K562 (cell line): Measurements from ENCODE around the gene JUN. TPM values are rescaled to one million over a fixed set of nuclear protein-coding genes. Genes with fewer than 3 reads are reported as not detected.

Experiments used
- ARID1B ChIP-seq: fragments of 450-650 bp; IDR thresholded peaks from 2 replicates; pipeline ENCODE4 v1.6.1; 2016; ENCODE audit warnings: antibody characterized with exemption, mild to moderate bottlenecking, inconsistent platforms
- BCLAF1 ChIP-seq, 2 experiments: fragments of 450-650 bp in 1 of 2; IDR thresholded peaks; 2 replicates each; pipeline ENCODE4 v1.6.1; 2011 to 2017; ENCODE audit warnings: low read depth in 2 of 2, antibody characterized with exemption in 1 of 2, borderline replicate concordance in 1 of 2, low read length in 1 of 2, mild to moderate bottlenecking in 1 of 2, mixed read lengths in 1 of 2; ENCODE audit not compliant: control insufficient read depth in 1 of 2
- CHD2 ChIP-seq: IDR thresholded peaks from 2 replicates; pipeline ENCODE4 v1.6.1; 2011; ENCODE audit warnings: low read depth, low read length
- CREM ChIP-seq: IDR thresholded peaks from 2 replicates; pipeline ENCODE4 v1.6.1; 2014; ENCODE audit warnings: antibody characterized with exemption, low read depth
- E2F3 ChIP-seq: fragments of 250-450 bp; sonication (Bioruptor Pico); IDR thresholded peaks from 2 replicates; pipeline ENCODE4 v1.4.0; 2020; ENCODE audit warnings: mild to moderate bottlenecking
- E2F6 ChIP-seq, 2 experiments: IDR thresholded peaks; 2 replicates each; pipeline ENCODE4 v1.6.1; 2011; ENCODE audit warnings: borderline replicate concordance in 1 of 2, control low read depth in 1 of 2, low read depth in 1 of 2, low read length in 1 of 2, mild to moderate bottlenecking in 1 of 2, mixed read lengths in 1 of 2, moderate library complexity in 1 of 2; ENCODE audit not compliant: insufficient read depth in 1 of 2, insufficient read length in 1 of 2, poor library complexity in 1 of 2, severe bottlenecking in 1 of 2; ENCODE audit errors: extremely low read depth in 1 of 2
- FOXK2 ChIP-seq, 2 experiments: fragments of 450-650 bp; IDR thresholded peaks in 1 of 2; conservative IDR thresholded peaks in 1 of 2; 2 replicates each; pipeline ENCODE4 v1.6.1; 2016; ENCODE audit warnings: low read depth in 2 of 2, mild to moderate bottlenecking in 1 of 2
- HDAC6 ChIP-seq: IDR thresholded peaks from 2 replicates; pipeline ENCODE4 v1.6.1; 2012; ENCODE audit warnings: low read depth, mild to moderate bottlenecking, control low read depth, inconsistent platforms, low read length, moderate library complexity
- IRF1 ChIP-seq: sonication (generic); formaldehyde crosslinking; IDR thresholded peaks from 2 replicates; pipeline ENCODE4 v1.8.0; 2022; ENCODE audit warnings: missing genetic modification reagents, mild to moderate bottlenecking, borderline replicate concordance
- MAZ ChIP-seq, 2 experiments: fragments of 450-650 bp in 1 of 2; sonication (generic) in 1 of 2; formaldehyde crosslinking; IDR thresholded peaks in 1 of 2; conservative IDR thresholded peaks in 1 of 2; 2 replicates each; pipeline versions ENCODE4 v1.4.0 to v1.5.0; 2020; ENCODE audit warnings: mild to moderate bottlenecking in 1 of 2, missing genetic modification reagents in 1 of 2
- MYC ChIP-seq, 2 experiments: fragments of 250-450 bp in 1 of 2; sonication (Bioruptor Pico) in 1 of 2; IDR thresholded peaks; 2 replicates each; pipeline versions ENCODE4 v1.5.1 to v1.6.1; 2012 to 2021; ENCODE audit warnings: low read depth in 2 of 2, borderline replicate concordance in 1 of 2, improper control_type of control experiment in 1 of 2, low read length in 1 of 2, mild to moderate bottlenecking in 1 of 2, moderate library complexity in 1 of 2
- POU5F1 ChIP-seq: fragments of 150-350 bp; IDR thresholded peaks from 2 replicates; pipeline ENCODE4 v1.6.1; 2014; ENCODE audit warnings: borderline replicate concordance, low read length, low read depth, mild to moderate bottlenecking; ENCODE audit not compliant: partially characterized antibody
- RBM17 ChIP-seq: fragments of 200-400 bp; formaldehyde crosslinking; IDR thresholded peaks from 2 replicates; pipeline ENCODE4 v1.6.1; 2017; ENCODE audit warnings: low read depth, mild to moderate bottlenecking, low read length, borderline replicate concordance
- STAT5A ChIP-seq: IDR thresholded peaks from 2 replicates; pipeline ENCODE4 v1.6.1; 2012; ENCODE audit warnings: low read length, inconsistent platforms, borderline replicate concordance
- TFAP4 ChIP-seq: sonication (generic); formaldehyde crosslinking; IDR thresholded peaks from 2 replicates; pipeline ENCODE4 v1.8.0; 2022; ENCODE audit warnings: missing genetic modification reagents, mild to moderate bottlenecking, moderate library complexity, borderline replicate concordance
- ZNF398 ChIP-seq: fragments of 250-450 bp; sonication (Bioruptor Pico); IDR thresholded peaks from 2 replicates; pipeline ENCODE4 v1.8.0; 2021; ENCODE audit warnings: moderate library complexity, mild to moderate bottlenecking, inconsistent platforms
- polyA plus RNA-seq, 8 experiments: library from polyadenylated mRNA; depleted of rRNA in 4 of 8; stranded (reverse) in 5 of 8; unstranded in 3 of 8; fragments of >200 nt; fragmentation: Nextera tagmentation in 2 of 8; fragmentation: Illumina TruSeq in 1 of 8; extraction: Ambion mirVana in 2 of 8; extraction: Trizol in 1 of 8; gene quantifications; 2 replicates each; pipeline versions ENCODE4 v1.2.1 to v1.2.3, GENCODE V29; 2011 to 2014; ENCODE audit warnings: inconsistent platforms in 1 of 8, missing spikeins in 1 of 8
- total RNA-seq, 7 experiments: library from RNA; depleted of rRNA in 6 of 7; stranded (reverse); fragments of >200 nt in 6 of 7; fragmentation: Illumina TruSeq in 2 of 7; extraction: Trizol in 2 of 7; gene quantifications; 2 replicates each; pipeline versions ENCODE4 v1.2.1 to v1.2.3, GENCODE V29; 2011 to 2021; ENCODE audit warnings: low replicate concordance in 1 of 7

Gene JUN
- total and polyA plus RNA-seq, 9 of the 15 experiments (the other 6 are each of a cell fraction or from before 2014, with no cell fraction given), result 0.32 to 23.4 (median 4.0) TPM

- TF ChIP-seq MYC (IDR thresholded peaks at IDR 0.05; ENCODE audit: low read depth, low read length) (no peak; the same call in none of the 2 replicates), MYC (CRISPR knock-in tag; IDR thresholded peaks at IDR 0.05; ENCODE audit: borderline replicate concordance, low read depth) (no peak), CHD2 (0 out of 2 replicates have a peak, but pooled peaks have one; percentile 10), IRF1 (0 out of 2 replicates have a peak, but pooled peaks have one; percentile 27), ZNF398 (CRISPR knock-in tag) (no peak), FOXK2 (conservative IDR thresholded peaks at IDR 0.05 in 1 of 2, IDR thresholded peaks at IDR 0.05 in 1 of 2; ENCODE audit: low read depth in 2 of 2) (no peak), ARID1B (0 out of 2 replicates have a peak, but pooled peaks have one; percentile 21), POU5F1 (peak; percentile 14), RBM17 (no peak), BCLAF1 (IDR thresholded peaks at IDR 0.05; ENCODE audit: borderline replicate concordance in 1 of 2, control insufficient read depth in 1 of 2, low read depth in 2 of 2, low read length in 1 of 2) (0 out of 4 replicates have a peak, but pooled peaks of 1 of the 2 experiments have one; percentile 48), TFAP4 (CRISPR knock-in tag) (peak; percentile 42), HDAC6 (no peak), MAZ (CRISPR knock-in tag; conservative IDR thresholded peaks at IDR 0.05 in 1 of 2, IDR thresholded peaks at IDR 0.05 in 1 of 2) (peak in 1 of 2 experiments; percentile 53; a peak in 1 of 4 replicates), CREM (peak; percentile 7; the same call in 1 of the 2 replicates), E2F3 (CRISPR knock-in tag) (0 out of 2 replicates have a peak, but pooled peaks have one; percentile 31), STAT5A (peak; percentile 9; the same call in 1 of the 2 replicates), E2F6 (IDR thresholded peaks at IDR 0.05; ENCODE audit: borderline replicate concordance in 1 of 2, extremely low read depth in 1 of 2, insufficient read depth in 1 of 2, insufficient read length in 1 of 2, low read depth in 1 of 2, low read length in 1 of 2, poor library complexity in 1 of 2, severe bottlenecking in 1 of 2) (peak in 1 of 2 experiments; percentile 78)
Measured at GRCh38 chr1:58781541-58782177, 2.2 kb downstream of the JUN start (continued).
